NCI-H1436 (cell line): ENCODE results near the gene TTI1.

ENCODE experiments used
- DNase-seq: peaks from one replicate; lab custom pipeline; 2025; lab: John Stamatoyannopoulos, UW

The TTI1 gene

DNA sequence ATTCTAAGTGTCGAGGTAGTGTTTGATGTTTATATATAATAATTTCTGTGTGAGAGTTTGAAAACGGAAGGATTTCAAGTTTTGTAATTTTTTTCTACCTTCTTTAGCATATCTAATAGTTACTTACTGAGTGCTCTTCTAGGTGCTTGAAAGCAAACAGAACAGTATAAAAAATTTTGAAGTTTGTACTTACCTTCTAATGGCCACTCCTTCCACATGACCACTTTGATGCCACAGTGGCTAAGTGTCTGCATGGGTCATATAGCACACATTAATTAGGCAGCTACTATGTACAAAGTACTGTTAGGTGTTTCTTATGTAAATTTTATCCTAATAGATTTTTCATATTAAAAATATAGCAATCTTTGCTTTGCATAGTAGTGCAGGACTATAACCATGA is 21.4 kb upstream of the TTI1 start:
- DNase-seq, result no peak

DNA sequence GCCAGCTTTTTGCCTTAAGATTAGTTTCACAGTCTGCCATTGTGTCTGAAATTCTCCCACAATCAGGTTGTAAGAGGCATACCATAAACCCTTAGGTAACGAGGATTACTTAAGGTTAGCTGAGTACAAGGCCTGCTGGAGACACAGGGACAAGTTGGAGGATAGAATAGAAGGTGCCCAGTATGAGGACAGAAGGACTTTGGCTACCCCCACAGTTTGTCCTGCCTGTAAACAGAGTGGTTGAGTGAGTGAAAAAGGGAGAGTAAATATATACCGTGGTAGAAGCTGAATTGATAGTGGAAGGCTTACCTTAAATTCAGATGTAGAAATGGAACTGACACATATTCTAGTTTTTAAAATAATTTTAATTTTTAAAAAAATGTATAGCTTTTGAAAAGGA is 19.6 kb upstream of the TTI1 start:
- DNase-seq, result no peak

DNA sequence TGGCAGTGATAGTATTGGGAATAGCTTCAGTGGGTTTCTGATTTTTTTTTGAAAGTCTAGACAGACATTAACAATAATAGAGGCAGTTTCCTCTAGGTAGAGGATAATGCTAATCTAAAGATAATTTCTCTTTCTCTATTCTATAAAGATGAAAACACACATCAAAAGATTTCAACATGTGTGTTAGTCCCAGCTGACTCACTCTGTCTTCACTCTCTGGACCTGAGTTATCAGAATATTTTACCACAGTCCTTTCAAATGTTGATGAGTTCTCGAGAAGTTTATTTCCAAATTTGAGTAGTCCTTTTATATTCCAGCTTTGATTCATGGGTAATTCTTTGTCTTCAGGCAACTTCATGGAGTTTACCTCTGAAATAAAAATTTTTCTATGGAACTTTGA is 17.4 kb upstream of the TTI1 start:
- no peak for DNase-seq

DNA sequence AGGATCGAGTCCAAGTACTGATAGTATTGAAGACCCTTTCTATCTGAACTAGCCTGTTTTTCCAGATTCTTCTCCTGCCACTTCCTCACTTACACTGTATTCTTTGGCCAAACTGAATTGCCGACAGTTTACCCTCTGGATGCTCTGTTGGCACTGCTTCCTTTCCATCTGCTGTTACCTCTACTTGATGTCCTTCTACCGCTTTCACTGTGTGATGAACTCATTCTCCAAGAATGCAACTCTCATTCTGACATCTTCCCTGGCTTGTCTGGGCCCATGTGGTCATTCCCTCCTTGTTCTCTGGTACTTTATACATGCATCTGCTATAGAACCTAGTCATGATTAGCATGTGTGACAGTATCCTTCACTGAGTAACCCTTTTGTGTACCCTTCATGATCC is 16.5 kb upstream of the TTI1 start:
- no peak for DNase-seq

DNA sequence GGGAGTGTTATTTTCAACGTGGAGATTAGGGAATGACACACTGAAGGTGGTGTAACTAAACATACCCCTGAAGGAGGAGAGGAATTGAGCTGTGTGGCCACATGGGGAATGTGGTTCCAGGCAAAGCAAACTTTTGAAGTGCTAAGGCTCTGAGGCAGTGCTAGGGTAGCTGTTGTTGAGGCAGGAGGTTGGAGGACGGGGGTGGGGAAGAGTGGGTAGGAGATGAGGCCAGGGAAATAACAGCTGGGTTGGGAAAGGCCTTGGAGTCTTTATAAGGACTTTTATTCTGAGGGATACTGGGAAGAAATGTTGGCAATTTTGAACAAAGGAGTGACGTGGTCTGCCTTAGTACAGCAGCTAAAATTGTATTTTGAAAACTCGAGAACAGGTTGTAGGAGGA is 13.3 kb upstream of the TTI1 start:
- no peak for DNase-seq

DNA sequence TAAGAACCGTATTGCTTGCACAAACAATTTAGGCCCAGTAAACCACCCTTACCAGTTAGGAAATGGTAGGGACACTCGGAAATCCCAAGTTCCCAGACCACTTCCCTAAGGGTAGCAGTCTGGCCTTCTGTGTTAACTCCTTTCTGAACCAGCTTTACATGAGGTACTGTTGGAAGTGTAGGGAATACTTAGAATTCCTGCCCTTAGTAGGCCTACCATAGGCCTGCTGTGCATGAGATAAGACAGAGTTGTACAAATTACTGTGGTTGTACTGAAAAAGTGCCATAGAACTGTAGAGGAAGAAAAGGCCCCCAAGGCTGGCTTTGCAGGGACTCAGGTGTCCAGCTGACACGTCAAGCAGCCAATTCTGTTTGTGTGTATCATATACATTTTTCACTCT is 11.4 kb upstream of the TTI1 start:
- no peak for DNase-seq

DNA sequence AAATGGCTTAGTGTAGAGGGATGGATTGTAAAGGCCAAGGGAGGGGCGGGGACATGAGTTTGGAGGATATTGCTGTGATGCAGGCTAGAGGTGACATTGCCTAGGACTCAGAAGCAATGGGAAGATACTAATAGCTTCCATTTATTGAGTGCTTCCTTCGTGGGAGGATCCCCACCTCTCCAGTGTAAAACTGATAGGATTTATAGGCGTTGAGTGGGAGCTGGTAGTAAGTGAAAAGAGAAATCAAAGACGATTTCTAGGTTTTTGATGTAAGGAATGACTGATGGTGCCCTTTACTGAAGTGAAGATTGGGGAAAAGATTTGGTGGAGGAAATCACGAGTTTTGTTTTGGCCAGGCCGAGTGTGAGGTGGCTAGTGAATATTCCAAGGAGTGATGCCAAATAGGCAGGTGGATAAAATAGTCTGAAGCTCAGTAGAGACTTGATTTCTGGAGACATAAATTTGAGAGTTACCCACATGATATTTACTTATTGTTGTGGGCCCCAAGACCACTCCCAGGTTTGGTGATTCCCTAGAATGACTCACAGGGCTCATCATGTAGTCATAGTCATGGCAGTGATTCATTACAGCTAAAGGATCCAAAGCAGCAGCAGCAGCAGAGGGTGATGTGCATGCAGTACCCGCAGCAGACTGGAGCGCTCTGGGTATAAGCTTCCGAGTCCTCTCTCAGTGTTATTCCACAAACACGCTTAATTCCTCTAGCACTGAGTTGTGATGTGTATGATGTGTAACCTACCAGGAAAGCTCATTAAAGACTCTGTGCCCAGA is 10.4 kb upstream of the TTI1 start:
- no peak for DNase-seq

DNA sequence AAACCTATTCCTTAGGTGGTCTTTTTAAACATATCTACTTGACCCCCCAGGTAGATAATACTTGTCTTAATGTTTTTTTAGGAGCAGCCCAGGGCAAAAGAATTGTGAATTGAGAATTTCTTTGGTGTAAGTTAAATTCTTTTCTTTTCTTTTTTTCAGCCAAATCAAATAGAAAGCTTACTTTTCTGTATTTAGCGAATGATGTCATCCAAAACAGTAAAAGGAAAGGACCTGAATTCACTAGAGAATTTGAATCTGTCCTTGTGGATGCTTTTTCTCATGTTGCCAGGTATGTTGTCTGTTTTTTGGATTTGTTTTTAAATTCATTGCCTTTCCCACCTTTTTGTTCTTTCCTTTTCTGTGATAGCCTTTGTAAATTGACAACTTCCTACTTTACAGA is 7.0 kb upstream of the TTI1 start:
- DNase-seq, result no peak

DNA sequence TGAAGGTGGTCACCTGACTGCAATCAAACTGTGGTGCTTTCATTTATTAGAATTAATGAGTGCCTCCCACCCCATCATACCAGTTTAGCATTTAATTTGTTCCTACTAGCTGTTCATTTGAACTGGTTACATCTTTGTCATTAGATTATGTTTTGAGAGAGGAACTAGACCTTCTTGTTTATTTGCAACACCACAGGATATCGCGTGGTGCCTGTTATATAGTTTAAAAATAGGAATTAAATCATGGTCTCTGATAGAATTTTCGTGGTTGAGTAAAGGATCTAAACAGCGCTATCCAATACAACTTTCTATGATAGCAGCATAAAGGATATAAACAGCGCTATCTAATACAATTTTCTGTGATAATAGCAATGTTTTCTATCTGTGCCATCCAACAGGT is 3.1 kb upstream of the TTI1 start:
- no peak for DNase-seq

DNA sequence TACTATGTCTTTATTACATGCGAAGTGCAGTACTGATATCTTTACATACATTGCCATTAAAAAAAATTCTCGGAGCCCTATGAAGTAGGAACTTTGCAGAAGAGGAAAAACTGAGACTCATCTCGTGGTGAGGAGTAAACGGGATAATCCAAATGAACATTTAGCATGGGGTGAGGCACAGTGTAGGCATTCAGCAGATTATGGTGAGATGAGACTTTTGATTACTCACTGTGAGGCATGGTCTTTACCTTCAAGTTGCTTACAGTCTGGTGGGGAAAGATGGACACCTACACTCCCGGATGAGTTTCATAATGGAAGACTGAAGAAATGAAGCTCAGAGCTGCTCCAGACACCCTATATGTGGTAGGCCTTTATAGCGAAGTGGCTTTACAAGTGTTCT is 1.7 kb upstream of the TTI1 start:
- DNase-seq, result no peak

DNA sequence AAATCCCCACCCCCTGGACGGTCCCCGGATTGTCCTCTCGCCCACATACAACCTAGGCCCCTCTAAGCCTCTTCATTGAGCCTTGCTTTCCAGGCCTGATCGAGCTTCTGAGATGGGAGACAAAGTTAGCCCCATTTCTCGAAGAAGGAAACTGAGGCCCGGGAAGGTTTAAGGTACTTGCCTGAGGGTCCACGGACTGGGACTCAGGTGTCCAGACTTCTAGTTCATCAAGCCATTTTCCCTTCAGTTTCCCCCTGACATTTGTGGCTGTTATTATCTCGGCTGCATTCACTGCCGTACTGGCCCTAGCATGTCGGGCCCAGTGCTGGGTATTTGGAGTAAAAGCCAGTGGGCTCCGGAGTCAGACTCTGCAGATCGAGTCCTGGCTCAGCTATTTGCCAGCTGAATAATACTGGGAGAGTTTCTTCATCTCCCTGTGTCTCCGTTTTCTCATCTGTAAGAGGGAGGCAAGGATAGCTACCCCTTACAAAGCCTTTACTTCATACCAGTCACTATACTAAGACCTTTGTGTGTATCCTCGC is 923 bp upstream of the TTI1 start:
- no peak for DNase-seq

DNA sequence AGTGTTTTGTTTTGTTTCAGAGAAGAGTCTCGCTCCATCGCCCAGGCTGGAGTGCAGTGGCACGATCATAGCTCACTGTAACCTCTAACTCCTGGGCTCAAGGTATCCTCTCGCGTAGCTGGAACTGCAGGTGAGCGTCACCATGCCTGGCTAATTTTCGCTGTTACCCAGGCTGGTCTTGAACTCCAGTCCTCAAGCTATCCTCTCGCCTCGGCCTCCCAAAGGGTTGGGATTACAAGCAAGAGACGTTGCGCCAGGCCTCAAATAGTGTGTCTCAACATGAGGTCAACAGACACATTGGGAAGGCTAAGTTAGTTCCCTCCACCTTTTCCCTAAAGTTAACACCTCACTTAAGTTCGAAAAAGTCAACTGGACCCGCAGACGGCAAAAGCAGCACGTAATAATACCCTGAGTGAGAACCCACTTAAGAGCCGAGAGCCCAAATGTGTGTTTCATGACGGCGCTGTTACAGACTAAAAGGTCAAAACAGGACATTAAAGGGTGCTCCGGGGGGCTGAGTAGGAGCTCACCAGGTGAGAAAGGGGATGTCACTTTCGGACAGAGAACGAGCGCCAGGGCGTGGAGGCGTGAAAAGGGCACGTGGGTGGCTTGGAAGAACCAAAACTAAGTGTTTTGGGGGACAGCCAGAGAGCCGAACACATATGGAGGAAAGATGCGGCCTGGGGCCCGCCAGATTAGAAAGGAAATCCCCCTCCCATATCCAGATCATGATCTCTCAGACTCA is 499 bp downstream of the TTI1 start:
- peak; percentile 58 for DNase-seq

DNA sequence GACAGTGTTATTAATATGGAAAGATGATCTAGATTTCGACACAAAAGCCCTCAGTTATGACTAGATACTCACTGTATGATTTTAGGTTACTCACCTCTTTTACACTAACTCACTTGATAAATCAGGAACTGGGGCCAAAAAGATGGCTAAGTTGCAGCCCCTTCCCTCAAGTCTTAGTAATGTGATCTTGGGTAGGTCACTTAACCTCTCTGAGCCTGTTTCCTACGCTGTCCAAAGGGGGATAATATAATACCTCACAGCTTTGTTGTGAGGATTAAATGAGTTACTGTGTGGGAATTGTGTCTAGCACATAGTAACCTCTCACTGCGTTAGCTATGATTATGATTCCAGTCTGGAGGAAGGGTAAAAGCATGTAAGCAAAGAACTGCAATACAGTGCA is 1.3 kb downstream of the TTI1 start:
- DNase-seq, result no peak

DNA sequence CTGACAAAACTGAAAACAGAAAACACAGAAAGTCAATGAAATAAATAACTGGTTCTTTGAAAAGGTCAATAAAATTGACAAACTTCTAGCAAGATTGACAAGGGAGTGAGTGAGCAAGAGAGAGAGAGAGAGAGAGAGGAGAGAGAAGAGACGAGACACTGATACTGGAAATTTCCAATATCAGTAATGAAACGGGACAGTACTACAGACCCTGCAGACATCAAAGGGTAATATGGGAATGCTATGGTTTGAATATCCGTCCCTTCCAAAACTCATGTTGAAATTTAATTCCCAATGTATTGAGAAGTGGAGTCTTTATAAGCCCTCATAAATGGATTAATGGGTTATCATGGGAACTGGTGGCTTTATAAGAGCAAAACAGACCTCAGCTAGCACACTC is 3.8 kb downstream of the TTI1 start:
- DNase-seq, result no peak

DNA sequence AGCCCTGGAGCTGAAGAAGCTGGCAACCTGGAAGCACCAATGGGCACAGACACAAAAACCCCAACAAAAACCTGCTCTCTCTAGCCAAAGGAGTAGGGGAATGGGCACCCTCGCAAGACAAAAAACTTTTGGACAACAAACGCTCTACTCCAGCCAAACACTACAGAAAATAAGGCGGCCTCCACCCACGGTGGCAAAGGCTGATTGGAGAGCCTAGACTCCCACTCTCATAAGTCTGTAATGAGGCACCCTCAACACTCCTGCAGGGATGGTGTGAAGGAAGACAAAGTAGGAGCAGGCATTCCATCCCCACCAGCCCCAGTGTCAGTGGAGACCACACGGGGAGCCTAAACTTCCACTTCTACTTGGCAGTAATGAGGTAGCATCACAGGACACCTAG is 8.8 kb downstream of the TTI1 start:
- no peak for DNase-seq

DNA sequence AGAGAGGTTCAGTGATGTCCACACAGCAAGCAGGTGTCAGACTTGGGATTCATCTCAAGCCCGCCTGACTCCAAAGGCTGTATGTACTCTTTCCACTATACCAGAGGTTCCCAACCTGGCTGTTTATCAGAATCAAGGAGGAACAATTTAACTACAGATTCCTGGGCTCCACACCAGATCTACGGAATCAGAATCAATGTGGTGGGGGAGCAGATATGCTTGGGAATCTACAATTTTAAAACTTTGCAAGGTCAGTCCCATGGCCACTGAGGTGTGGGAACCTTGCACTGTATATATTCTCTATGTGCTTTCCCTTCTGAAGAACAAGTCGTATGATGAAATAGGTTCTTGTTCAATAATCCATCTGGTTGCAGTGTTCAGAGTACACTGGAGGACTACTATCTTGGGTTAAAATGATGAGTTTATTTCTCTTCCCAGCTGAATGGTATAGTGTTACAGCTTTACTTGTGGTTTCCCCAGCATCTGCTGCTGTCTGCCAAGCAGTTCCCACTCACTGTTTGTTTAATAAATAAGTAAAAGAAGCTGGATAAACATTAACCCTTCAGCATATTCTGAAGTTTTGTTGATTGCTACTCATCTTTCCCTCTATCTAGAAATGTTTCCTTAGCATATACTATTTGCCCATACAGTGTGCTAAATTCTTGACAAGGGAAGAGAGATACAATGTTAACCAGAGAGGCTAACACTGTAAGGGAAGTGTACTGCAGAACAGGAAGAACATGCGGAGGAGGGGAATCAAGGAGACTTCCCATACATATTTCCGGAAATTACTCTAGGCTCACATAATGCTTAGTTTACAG is 9.9 kb downstream of the TTI1 start:
- DNase-seq, result no peak

DNA sequence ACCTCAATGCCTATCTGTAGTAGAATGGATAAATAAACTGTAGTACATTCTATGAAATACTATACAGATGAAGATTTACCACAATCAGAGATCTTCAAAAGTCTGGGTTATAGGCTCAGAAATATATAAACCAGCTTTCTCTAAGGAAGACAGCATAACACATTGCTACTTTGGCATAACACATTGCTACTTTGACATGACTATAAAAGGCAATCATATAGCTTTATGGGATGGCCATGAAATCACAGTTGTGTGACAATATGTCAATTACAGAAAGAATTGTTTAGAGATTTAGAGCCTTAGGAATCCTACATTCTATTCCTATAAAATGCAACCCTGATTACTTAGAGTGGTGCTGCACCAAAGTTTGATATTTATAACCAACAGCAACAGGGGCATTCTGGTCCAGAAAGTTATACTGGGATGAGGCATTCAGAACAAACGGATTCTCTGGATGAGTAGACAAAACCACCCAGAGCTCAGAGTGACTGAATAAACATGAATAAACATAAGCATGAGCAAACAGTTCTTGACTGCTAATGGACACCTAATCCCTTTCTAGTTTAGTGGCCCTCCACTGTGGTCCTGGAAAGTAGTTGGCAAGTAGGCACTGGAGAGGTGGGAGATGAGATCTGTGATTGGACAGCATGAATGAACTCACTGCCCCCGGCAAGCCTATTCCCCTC is 12.0 kb downstream of the TTI1 start:
- DNase-seq, result no peak

DNA sequence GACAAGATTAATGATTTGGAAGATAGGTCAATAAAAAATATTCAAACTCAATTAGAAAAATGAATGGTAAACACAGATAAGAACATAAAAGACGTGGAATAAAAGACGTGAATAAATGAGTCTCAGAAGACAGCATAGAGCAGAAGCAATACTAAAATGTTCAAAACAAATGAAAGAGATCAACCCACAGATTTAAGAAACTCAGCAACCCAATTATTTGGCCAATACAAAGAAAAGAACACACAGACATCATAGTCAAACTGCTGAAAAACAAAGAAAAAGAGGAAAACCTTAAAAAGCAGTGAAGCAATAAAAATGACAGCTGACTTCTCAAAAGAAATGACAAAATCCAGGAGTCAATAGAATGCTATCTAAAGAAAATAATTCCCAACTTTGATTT is 14.9 kb downstream of the TTI1 start:
- DNase-seq, result no peak

DNA sequence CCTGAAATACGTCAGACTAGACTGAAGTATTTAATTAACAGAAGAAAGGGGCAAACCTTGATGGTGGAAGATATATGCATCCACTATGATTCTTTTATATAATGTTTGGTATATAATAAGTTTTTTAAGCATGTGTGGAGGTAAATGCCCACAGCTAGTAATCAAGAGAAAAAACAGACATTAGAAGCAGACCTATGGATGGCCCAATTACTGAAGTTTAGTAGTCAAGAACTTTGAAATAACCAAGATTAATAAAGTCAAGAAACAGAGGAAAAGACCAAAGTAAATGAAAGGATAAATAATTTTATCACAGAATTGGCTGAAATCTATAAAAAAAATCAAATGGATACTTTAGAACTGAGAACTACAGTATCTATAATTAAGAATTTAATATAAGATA is 15.3 kb downstream of the TTI1 start:
- DNase-seq, result no peak

DNA sequence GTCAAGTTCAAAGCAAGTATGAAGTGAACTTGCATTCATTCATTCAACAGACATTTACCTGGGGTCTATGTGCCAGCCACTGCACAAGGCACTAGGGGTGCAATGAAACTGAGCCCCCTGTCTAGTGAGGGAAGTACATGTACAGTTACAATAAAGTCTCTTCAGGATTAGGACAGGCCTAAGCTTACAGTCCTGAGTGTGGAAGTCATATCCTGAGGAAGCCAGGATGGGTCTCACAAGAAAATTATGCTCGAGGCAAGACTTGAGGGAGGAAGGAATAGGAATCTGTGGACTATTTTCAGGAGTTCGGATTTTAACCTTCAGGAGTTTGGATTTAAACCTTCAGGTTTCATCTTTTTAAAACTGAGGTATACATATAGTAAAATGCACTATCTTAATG is 19.4 kb downstream of the TTI1 start:
- no peak for DNase-seq

DNA sequence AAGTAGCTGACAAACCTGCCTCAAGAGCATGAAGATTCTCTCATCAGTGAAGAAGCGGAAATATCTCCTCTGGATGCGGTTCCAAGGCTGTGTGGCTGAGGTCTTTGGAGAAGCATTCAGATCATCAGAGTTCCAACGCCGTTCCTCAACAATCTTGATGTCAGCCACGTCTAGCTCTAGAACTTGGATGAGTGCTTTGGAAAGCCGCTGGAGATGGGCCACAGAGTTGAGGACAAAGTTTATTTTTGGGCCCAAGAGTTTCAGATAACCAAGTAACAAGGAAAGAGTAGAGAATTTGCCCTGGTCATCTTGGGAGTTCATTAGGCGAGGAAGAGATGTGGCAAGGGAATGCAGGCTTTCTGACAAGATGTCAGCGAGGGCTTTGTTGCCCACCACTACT is 20.9 kb downstream of the TTI1 start:
- no peak for DNase-seq

DNA sequence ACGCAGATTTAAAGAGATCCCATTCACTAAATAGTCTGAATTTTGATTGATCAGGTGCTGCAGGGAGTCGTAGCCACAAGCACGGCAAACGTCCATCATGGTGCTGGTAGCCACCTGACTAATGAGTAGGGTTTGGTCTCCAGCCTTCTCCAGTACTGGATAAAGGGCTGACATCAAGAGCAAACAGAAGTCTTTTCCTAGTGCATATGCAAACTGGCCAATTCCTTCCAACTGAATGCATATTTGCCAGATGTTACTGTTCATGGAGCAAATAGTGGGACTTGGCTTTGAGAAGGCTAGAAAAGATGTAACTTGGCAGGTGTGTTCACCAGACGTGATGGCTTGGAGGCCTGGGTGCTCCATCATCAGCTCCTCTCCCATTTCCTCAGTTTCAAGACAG is 21.6 kb downstream of the TTI1 start:
- no peak for DNase-seq
